GM21529 (cell line): Measurements from ENCODE around the gene LGI2.

Experiments
- ATAC-seq: cut with Tn5 transposase; IDR thresholded peaks from one replicate; pipeline ENCODE4 v1.9.1; 2021; ENCODE audit not compliant: unreplicated experiment

LGI2 gene

DNA sequence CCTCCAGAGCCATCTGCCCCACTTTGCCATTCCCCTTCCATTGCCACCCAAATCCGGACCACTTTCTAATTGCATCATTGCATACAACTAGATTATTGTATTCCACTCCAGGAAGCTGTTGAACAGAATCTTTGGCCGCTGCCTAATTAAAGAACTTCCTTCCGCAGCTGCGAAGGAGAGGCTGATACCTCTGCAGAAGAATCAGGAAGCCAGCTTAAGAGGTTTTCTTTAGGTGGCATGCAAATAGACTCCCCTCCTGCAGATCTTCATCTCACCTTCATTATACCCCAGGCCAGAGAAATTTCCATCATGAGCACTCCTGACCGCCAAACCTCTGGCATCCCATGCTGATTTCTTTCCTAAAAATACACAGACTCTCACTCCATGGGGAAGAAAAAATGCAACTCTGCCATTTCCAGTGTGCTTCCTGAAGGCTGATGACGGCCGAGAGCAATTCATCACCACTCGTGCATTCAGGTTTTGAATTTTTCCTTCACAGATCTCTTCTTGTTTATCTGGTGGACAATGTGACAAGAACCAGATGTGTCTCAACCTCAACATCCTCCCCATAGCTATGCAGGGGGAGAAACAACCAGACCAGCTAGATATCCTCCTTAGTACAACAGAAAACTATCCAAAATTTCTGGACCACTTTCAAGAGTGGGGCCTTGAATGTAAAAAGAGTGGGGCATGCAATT is 31.2 kb downstream of the LGI2 start:
- ATAC-seq = no peak

DNA sequence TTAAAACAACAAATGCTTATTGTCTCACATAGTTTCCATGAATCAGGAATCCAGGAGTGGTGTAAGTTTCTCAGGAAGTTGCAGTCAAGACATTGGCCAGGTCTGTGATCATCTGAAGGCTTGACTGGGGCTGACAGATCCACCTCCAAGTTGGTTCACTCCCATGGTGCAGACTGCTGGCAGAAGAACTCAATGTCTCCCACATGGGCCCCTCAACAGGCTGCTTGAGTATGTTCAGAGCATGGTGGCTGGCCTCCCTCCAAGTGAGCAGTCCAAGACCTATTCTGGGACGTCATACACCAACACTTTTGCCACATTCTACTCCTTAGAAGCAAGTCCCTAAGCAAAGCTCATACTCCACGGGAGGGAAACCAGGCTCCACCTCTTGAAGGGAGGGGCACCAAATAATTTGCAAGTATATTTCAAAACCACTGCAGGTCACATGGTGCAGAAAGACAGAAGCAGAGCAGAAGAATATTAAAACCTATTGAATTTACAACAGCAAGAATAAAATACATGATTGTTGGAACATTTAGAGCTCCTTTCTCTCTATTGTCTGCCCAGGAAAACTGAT is 35.3 kb downstream of the LGI2 start:
- ATAC-seq = no peak

DNA sequence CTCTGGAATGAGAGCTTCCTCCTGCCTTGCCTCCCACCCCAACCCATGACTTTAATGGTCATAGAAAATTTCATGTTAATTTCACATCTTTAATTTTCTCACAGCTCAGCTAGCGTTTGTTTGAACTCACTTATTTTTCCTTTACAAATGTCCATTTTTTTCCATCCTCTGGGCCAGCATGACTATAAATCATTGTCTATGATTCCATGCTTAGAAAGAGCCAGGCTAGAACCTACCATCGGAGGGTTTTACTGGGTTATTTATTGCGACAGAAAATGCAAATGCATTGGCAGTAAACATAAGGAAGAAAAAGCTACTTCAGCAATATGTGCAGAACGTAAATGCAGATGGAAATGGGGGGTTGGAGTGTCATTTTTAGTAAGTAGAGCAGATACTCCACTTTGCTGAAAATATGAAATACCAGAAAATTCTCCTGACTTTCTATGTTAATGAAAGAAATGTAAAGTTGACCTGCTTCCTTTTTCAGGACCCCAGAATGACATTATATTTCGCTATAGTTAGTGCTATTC is 37.1 kb downstream of the LGI2 start:
- no peak for ATAC-seq

DNA sequence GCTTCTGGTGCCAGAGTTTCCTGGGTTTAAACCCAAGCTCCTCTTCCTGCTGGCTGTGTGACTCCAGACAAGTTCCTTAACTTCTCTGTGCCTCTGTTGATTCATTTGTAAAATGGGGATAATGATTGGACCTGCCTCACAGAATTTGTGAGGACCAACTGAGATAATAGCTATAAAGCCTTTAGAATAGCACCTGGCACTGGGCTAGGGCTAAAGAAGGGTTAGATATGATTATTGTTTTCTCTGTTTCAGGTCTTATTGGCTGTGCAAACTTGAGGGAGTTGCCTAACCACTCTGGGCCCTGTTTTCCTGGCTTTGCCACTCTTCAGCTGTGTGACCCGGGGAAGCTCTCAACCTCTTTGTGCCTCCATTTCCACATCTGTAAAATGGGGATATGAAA is 37.8 kb downstream of the LGI2 start:
- no peak for ATAC-seq

DNA sequence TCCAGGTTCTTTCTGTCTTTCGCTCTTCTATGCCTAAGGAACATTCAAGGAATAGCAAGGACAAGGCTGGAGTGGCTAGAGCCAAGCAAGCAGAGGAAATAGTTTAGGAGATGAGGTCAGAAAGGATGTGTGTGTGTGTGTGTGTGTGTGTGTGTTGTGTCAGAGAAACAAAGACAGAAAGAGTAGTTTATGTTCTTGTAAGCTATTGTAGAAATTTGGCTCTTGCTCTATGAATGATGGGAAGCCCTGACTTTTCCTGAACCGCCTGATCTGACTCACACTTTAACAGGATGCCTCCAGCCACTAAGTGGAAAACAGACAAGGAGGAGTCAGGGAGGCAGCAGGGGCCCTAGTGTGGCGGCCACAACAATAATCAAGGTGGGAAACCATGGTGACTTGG is 39.7 kb downstream of the LGI2 start:
- no peak for ATAC-seq

DNA sequence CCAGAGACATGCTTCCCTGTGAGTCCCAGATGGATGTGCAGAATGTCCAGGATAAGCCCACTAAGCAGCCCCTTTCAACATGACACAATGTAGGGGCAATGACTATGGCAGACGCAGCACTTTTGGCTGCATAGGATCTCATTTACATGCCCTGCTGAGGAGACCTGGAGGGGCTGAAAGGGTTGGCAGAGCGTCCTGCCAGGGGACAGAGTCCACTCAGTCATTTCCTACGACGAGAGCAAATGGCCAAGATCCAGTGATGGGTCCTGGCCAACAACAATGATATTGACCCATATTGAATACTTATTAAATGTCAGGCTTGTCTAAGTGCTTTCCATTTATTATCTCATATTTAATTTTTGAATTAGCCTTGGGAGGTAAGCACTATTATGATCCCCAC is 41.4 kb downstream of the LGI2 start:
- no peak for ATAC-seq

DNA sequence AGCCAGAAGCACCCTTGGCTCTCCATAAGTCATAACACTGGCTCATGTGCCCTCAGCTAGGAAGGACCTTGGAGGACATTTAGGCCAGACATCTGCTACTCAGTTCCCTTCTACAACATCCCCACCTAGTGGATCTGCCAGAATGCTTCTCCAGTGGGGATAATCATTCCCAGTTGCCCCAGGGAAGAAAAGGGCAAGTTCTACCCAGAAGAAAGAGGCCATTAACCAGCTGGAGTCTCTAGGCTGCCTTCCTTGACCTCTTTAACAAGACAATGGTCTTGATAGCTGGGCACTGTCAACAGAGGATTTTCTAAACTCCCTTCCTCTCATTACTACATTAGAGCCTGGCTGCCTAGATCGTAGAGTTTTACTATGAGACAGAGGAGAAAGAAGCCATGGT is 42.0 kb downstream of the LGI2 start:
- no peak for ATAC-seq

DNA sequence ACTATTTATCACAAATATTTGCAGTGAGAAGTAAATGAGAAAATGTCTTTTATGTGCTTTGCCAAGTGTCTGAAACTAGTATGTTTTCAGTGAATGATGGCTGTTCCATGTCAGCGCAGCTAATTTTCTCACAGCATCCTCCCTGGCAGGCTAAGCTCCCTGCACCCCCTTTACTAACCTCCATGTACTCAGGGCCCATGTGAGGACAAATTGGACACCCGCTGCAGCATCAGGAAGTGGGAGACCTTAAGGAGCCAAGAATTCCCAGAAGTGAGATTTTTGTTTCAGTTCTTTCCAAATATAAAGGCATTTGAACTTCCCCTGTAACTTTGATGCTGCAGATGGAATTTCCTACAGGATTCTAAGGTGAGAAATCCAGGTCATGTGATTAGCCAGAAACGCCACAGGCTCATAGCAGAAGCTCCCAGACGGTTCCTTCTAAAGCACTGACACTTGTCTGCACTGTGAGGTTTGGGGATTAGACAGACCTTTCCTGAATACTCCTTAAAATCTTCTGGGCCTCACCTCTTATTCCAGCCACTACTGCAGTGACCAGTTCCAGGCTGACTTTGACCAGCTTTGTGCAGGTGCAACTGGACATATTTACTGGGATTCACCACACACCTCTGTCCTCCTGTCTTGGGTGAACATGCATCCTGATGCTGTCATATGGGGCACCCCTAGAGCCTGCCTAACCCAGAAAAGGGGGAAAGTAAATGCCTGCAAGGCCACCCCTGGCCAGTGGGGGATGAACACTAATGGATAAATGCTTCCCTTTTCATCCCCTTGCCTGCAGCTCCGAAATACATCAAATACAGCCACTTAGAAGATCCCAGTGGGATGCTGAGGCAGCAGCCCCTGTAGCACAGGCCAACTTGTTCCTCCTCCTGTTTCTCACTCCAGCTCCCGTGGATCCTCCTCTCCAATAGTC is 45.9 kb downstream of the LGI2 start:
- no peak for ATAC-seq

DNA sequence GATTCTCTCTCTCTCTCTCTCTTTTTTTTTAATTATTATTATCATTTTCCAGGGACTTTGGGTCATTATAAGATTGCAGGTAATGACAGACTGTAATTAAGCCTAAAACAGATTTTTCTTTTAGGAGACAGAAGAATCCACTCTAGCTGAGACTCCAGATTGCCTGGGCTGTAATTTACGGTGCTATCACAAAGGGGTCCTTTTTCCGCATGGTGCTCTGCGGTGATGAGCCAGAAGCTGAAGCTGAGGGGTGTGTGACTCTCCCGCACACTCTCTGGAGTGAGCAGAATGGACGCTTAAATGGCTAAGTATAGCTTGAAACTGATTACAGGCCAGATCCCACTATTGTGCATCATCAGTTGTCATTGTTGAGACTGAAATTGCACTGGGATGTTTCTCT is 50.0 kb downstream of the LGI2 start:
- ATAC-seq = no peak

DNA sequence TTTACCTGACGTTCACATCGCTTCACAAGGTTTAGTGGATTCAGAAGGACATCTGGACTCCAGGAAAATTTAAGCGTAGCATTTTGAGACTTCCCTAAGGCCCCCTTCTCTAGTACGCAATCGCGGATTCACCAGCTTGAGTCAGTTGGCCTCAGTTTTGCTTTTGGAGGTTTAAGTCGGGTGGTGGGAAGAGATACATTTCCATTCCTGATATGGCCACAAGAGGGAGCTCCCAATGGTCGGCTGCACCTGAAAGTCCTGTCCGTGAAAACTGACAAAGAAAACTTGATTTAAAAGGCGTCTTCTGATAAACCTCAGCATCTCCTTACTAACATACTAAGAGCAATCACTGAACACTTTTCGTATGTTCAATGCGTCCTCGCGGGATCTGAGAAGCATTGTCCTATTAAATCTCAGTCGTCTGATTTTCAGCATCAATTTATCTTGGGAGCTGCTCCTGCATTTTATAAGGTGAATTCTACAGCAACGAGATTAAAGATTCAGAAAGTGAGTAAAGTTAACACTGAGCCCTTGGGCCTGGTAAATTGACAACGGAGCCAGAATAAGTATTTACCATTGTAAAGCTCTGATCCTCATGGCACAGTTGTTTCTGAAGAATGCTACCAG is 50.6 kb downstream of the LGI2 start:
- ATAC-seq = peak; percentile 68

DNA sequence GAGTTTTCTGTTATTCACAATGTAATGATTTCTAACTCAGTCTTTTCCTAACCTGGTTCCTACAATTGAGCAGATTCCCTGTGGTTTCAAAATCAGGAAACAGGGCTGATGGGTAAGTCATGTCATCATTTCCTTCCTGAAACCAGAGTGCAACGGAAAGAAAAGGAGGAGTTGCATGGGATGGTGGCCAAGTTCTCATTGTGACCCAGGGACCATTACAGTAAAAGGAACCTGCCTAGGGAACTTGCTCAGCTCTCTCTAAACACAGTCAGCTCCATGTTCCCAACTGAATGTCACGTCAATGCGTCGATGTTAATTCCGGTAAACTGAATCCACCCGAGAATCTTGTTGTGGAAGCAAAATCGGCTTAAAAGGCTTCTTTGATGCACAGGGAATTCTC is 51.2 kb downstream of the LGI2 start:
- no peak for ATAC-seq

DNA sequence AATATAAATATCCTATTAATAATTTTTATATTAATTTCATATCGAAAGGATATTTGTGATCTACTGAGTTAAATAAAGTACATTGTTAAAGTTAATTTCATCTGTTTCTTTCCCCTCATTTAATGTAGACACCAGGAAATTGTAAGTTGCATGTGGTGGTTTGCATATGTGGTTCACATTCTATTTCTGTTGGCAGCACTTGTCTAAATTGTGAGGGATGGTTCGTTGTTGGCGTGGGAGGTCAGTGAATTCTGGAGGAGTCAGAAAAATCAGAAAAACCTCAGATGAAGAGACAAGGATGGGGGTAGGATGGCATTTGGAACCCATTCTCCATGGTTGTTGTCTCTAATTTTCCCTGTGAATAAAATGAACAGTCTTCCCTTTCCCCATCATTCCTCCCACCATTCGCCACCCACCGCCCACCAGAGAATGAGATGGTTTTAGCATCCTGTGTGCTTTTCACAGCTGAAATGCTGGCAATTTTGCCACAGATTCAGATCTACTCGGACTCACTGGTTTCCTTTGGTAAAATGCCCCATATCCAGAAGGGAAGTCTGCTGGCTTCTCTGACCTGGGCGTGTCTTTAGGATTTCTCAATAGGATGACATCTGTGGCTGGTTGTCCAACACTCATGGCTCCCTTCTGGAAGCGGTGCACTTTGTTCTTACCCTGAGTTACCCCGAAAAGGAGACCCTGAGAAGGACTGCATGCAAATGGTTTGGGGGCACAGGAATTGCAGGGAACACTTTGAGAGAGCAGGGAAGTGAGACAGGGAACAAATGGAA is 52.3 kb downstream of the LGI2 start:
- ATAC-seq = no peak

DNA sequence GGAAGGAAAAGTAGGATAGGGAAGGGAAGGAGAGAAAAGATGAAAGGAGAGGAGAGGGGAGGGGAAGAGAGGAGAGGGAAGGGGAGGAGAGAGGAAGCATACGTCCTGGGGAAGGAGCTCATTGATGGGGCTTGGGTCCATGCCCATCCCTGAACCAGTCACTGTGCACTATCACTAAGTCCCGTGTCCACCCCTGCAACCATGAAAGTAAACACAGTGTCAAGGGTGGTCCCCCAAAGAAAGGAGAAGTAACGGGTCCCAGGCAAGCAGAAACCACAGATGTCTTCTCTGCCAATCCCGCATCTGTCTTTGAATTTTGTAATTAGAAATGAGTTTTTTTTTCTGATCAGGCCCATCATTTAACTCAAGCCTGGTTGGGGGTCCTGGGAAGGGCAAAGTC is 55.2 kb downstream of the LGI2 start:
- no peak for ATAC-seq

DNA sequence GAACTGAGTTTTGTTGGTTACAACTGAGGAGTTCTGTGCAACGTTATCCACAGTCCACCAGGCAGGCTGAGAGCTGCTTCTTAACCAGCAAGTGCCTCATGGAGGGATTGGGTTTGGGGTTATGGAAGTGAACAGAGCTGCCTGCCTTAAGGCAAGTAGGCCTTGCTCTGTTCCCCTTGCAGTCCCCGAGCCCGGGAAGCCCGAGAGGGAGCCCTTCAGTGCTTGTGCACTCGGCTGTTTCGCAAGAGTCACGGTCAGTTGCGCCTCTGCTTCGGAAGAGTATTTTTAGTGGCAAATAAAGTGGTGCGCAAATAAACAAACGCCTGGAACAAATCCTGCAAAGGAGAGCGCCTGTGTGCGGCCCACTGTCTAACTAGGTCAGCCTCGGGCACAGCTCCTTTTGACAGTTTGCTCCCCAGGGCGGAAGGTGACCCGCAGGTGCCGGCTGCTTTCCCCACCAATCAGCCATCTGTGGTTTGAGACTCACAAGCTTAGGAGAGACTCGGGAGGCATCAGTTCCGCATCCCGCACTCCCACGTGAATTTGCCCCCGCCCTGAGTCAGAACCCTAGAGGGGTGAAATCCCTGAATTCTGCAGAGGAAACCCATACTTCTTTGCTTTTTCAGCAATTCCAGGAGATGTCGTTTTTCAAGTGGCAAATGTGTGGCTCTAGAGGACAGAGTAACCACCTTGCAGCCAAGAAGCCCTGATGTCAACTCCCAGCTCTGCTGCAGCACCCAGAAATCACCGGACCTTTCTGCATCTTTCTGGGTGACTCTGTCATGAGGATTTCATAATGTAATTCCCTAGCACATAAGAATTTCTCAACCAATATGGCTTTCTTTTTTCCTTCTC is 56.8 kb downstream of the LGI2 start:
- no peak for ATAC-seq

DNA sequence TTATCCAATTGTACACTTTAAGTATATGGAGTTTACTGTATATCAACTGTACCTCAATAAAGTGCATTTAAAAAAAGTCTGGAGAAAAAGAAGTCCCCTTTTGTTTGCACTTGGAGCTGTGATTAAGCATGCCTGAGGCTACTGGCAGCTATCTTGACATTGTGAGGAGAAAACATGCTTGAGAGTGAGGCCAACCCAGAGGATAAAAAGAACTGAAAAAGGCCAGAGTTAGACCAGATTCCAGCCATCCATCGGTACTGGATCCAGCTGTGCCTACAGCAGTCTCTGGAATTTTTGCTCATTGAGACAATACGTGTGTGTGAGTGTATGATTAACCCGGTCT is 57.4 kb downstream of the LGI2 start:
- no peak for ATAC-seq

DNA sequence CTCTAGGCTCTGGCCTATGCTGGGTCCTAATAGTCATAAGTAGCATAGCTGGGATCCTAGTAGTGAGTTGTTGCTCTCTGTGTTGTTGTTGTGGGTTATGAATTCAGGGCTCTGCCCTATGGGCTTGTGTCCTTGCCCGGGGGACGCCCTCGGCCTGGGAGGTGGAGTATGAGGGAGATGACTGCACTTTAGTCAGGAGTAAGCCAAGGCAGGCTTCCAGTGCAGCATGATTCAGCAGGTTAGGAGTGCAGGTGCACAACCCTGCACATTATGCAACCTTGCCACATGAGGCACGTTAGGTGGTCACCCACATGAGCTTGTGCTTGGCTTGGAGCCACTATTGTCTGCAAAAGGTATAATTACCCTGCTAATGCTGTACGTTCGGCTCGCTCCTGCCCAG is 59.6 kb downstream of the LGI2 start:
- ATAC-seq = no peak

DNA sequence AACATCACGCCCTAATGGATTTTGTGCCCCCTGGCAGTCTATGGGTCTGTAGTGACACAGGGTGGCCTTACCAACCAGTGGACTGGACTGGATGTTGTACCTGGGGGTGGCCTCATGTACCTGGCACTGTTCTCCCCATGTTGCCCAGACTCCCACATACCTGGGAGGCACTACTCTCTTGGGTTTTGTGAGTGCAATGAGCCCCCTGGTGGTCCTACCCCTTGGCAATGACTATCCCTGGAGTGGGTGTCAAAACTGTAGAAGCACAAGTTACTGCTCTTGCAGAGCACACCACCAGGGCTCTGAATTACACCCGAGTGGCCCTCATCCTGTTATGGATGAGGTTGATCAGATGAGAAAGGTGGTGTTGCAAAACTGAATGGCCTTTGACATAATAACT is 60.1 kb downstream of the LGI2 start:
- no peak for ATAC-seq

DNA sequence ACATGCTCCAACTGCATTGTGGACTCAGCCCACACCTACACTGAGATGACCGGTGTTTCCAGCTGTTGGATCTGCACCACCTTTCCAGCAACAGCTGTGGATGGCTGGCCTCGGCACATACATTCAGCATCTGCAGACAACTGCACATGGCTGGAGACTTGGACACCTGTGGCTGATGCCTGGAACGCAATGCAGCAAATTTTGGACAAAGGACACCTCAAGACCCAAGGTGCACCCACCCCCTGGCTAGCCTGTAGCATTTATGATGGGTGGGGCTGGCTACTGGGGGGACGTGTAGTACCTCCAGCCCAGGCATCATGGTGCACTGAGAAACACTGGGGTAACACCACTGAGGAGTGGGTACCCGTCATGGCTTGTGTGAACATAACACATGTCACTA is 60.6 kb downstream of the LGI2 start:
- no peak for ATAC-seq

DNA sequence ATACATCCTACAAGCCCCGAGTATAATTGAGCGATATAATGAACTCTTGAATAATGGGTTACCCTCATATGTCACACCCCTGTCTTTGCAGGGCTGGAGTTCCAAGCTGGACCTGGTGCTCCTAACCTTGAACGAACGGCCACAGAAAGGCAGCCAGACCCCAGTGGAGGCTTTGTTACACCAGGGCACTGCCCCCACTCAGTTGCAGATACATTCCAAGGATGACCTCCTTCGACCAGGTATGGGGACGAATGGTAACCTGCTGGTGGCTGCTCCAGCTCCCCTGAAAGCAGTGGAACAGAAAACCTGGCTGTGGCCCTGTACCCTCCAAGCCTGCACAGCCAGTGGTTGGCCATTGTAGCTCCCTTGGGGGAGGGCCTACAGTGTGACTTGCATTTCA is 61.3 kb downstream of the LGI2 start:
- ATAC-seq = no peak

DNA sequence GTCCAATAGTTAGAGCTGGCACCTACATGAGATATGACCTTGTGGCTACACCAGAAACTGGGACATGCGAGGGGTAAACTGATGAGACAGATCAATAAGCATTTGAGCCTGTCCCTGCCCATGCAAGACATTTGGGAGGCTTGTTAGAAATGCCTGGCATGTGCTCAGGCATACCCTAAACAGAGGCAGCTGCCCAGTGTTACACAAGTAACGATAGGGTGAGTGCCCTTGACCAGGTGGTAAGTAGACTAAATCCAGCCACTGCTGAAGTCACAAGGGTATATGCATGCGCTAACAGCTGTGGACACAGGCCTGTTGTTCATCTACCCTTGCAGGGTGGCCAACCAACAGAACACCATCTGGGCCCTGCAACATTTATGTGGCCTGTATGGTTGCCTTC is 61.8 kb downstream of the LGI2 start:
- ATAC-seq = no peak
